ENCODE measurements around the gene HDAC6.

DNA sequence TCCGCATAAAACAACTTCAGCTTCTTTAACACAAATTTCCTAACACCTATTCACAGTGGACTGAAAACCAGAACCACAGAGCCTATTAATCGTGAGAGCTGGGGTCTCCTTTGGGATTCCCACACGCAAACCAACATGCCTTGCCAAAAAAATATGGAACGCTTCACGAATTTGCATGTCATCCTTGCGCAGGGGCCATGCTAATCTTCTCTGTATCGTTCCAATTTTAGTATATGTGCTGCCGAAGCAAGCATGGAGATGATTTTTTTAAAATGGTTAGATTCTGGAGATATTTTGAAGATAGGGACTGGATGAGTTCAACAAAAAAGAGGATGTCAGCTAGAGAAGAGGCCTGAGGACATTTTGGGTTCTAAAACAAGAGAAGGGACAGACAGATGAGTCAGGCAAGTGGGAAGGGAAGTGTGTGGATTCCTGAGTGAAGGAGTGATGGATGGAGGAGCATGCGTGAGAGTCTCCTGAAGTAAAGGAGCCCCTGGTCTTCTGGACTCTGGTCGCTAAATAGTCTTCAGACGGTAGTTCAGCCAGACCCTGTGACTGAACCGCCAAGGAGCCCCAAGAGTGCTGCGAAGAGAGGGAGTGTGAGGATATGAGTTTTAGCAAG lies 24.9 kb upstream of the HDAC6 start:
- TF ChIP-seq POLR2A (IDR thresholded peaks at IDR 0.05): no peak
- TF ChIP-seq, protein P1, sequence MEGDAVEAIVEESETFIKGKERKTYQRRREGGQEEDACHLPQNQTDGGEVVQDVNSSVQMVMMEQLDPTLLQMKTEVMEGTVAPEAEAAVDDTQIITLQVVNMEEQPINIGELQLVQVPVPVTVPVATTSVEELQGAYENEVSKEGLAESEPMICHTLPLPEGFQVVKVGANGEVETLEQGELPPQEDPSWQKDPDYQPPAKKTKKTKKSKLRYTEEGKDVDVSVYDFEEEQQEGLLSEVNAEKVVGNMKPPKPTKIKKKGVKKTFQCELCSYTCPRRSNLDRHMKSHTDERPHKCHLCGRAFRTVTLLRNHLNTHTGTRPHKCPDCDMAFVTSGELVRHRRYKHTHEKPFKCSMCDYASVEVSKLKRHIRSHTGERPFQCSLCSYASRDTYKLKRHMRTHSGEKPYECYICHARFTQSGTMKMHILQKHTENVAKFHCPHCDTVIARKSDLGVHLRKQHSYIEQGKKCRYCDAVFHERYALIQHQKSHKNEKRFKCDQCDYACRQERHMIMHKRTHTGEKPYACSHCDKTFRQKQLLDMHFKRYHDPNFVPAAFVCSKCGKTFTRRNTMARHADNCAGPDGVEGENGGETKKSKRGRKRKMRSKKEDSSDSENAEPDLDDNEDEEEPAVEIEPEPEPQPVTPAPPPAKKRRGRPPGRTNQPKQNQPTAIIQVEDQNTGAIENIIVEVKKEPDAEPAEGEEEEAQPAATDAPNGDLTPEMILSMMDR (IDR thresholded peaks at IDR 0.05): no peak

Data from transverse colon (tissue), 3 donors.